B cell (primary cell): ENCODE measurements around the gene AGO3. TPM values are rescaled to one million over a fixed set of nuclear protein-coding genes. Genes with fewer than 3 reads are reported as not detected.

ENCODE experiments used
- ATAC-seq: fragments of 200-7000 bp; cut with Tn5 transposase; one replicate; pipeline ENCODE4 v1.10.0; 2021; ENCODE audit warnings: low read depth, mild to moderate bottlenecking, moderate number of reproducible peaks, moderate library complexity
- CTCF ChIA-PET: fragments of 350-600 bp; sonication (Branson Sonifier 250); formaldehyde crosslinking; loops from one replicate; lab custom pipeline; 2021; ENCODE audit warnings: antibody characterized with exemption, inconsistent platforms; lab: Charles Lee
- POLR2A ChIA-PET: fragments of 350-600 bp; sonication (Branson Sonifier 250); formaldehyde crosslinking; loops from one replicate; lab custom pipeline; 2021; ENCODE audit warnings: antibody characterized with exemption; lab: Charles Lee
- DNase-seq: peaks from one replicate; pipeline ENCODE4 v3.0.0; 2013
- H2AFZ ChIP-seq: 2 replicates; pipeline ENCODE4 v1.6.1; 2012; ENCODE audit warnings: mild to moderate bottlenecking, low read depth, low read length; ENCODE audit not compliant: insufficient read depth, poor library complexity, severe bottlenecking
- H3K27ac ChIP-seq, 2 donors: 1 replicate in 1 of 2; 2 replicates in 1 of 2; pipeline ENCODE4 v1.5.1; 2012 to 2013; ENCODE audit warnings: low read length in 2 of 2, mild to moderate bottlenecking in 2 of 2, moderate library complexity in 1 of 2
- H3K27me3 ChIP-seq, 4 experiments: fragments of 200-600 bp in 1 of 4; sonication (generic) in 1 of 4; replicated peaks in 1 of 4; 1 replicate in 2 of 4; 2 replicates in 2 of 4; pipeline versions ENCODE4 v1.6.1 to v1.7.0; 2013 to 2016; ENCODE audit warnings: low read length in 3 of 4, mild to moderate bottlenecking in 2 of 4, mixed read lengths in 1 of 4, moderate library complexity in 1 of 4; ENCODE audit not compliant: insufficient read depth in 4 of 4, control insufficient read depth in 3 of 4; ENCODE audit errors: control extremely low read depth in 1 of 4
- H3K36me3 ChIP-seq, 2 experiments: replicated peaks in 1 of 2; 1 replicate in 1 of 2; 2 replicates in 1 of 2; pipeline versions ENCODE4 v1.6.1 to v1.7.1; 2013; ENCODE audit warnings: low read length in 1 of 2; ENCODE audit not compliant: insufficient read depth in 2 of 2, control insufficient read depth in 1 of 2; ENCODE audit errors: control extremely low read depth in 1 of 2, extremely low read depth in 1 of 2
- H3K4me1 ChIP-seq, 2 donors: fragments of 200-600 bp in 1 of 2; sonication (generic) in 1 of 2; 1 replicate in 1 of 2; 2 replicates in 1 of 2; pipeline versions ENCODE4 v1.5.1 to v1.6.1; 2013 to 2017; ENCODE audit warnings: low read length in 2 of 2; ENCODE audit not compliant: control insufficient read depth in 2 of 2, insufficient read depth in 2 of 2
- H3K4me2 ChIP-seq: replicated peaks from 2 replicates; pipeline ENCODE3; 2012; ENCODE audit warnings: mild to moderate bottlenecking, low read depth, low read length; ENCODE audit not compliant: poor library complexity, severe bottlenecking
- H3K4me3 ChIP-seq, 5 experiments: fragments of 200-600 bp in 1 of 5; sonication (generic) in 1 of 5; 1 replicate in 3 of 5; 2 replicates in 2 of 5; pipeline versions ENCODE4 v1.5.1 to v1.7.0; 2011 to 2016; ENCODE audit warnings: low read length in 4 of 5, mild to moderate bottlenecking in 4 of 5, low read depth in 2 of 5, control low read depth in 1 of 5, moderate library complexity in 1 of 5; ENCODE audit not compliant: insufficient read depth in 1 of 5; ENCODE audit errors: control extremely low read depth in 1 of 5, extremely low read depth in 1 of 5
- H3K79me2 ChIP-seq: fragments of 200-600 bp; sonication (generic); one replicate; pipeline ENCODE4 v1.6.0; 2016; ENCODE audit warnings: low read length; ENCODE audit not compliant: control insufficient read depth, insufficient read depth
- H3K9ac ChIP-seq: fragments of 200-600 bp; sonication (generic); 2 replicates; pipeline ENCODE4 v1.6.1; 2017; ENCODE audit warnings: mild to moderate bottlenecking, low read length, moderate library complexity
- H3K9me3 ChIP-seq, 3 donors: one replicate each; pipeline versions ENCODE4 v1.6.1 to v1.7.1; 2013; ENCODE audit warnings: low read length in 2 of 3; ENCODE audit not compliant: control insufficient read depth in 2 of 3, insufficient read depth in 1 of 3; ENCODE audit errors: control extremely low read depth in 1 of 3
- H4K20me1 ChIP-seq: 2 replicates; pipeline ENCODE4 v1.6.0; 2012; ENCODE audit warnings: mild to moderate bottlenecking, low read length; ENCODE audit not compliant: insufficient read depth, control insufficient read depth, poor library complexity, severe bottlenecking
- H3K27ac Mint-ChIP-seq: one replicate; pipeline ENCODE4 v1.8.0; 2021; ENCODE audit warnings: mixed read lengths
- H3K27me3 Mint-ChIP-seq: one replicate; pipeline ENCODE4 v1.8.0; 2021; ENCODE audit warnings: mixed read lengths
- H3K4me1 Mint-ChIP-seq: one replicate; pipeline ENCODE4 v1.8.0; 2021; ENCODE audit warnings: mixed read lengths
- H3K4me3 Mint-ChIP-seq: one replicate; pipeline ENCODE4 v1.8.0; 2021; ENCODE audit warnings: mixed read lengths
- H3K9me3 Mint-ChIP-seq: one replicate; pipeline ENCODE4 v1.8.0; 2022; ENCODE audit warnings: mixed read lengths; ENCODE audit not compliant: insufficient read depth
- EZH2 ChIP-seq: IDR thresholded peaks from 2 replicates; pipeline ENCODE4 v1.6.1; 2012; ENCODE audit warnings: borderline replicate concordance, low read depth, mild to moderate bottlenecking, moderate library complexity, low read length; ENCODE audit not compliant: insufficient read depth, poor library complexity, severe bottlenecking
- WGBS: methylation state at CpG from one replicate; pipeline ENCODE4 v1.1.5; 2013; ENCODE audit warnings: missing lambda C conversion rate; ENCODE audit not compliant: insufficient coverage; 5-methylcytosine and 5-hydroxymethylcytosine counted together
- intact Hi-C: fragments of 100-400 bp; cut with micrococcal nuclease; formaldehyde crosslinking; loops from one replicate; pipeline ENCODE4 v1.10.0; 2022
- polyA plus RNA-seq: library from polyadenylated mRNA; depleted of rRNA; stranded (reverse); fragments of >200 nt; gene quantifications from 2 replicates; pipeline ENCODE4 v1.2.3, GENCODE V29; 2012
- total RNA-seq, 2 donors: library from RNA; stranded (reverse); fragments of 120-200 nt in 1 of 2; gene quantifications; 1 replicate in 1 of 2; 2 replicates in 1 of 2; pipeline versions ENCODE4 v1.2.3 to v1.2.4, GENCODE V29; 2013 to 2022
- TF ChIP-seq, protein P1 (sequence below): fragments of 200-600 bp; IDR thresholded peaks from one replicate; pipeline ENCODE4 v1.8.0; 2022; ENCODE audit warnings: antibody characterized with exemption, mild to moderate bottlenecking

AGO3 gene
- total and polyA plus RNA-seq, 2 donors (not counting 1 experiment from before 2014, with no cell fraction given), result 5.1 to 44.9 TPM

DNA sequence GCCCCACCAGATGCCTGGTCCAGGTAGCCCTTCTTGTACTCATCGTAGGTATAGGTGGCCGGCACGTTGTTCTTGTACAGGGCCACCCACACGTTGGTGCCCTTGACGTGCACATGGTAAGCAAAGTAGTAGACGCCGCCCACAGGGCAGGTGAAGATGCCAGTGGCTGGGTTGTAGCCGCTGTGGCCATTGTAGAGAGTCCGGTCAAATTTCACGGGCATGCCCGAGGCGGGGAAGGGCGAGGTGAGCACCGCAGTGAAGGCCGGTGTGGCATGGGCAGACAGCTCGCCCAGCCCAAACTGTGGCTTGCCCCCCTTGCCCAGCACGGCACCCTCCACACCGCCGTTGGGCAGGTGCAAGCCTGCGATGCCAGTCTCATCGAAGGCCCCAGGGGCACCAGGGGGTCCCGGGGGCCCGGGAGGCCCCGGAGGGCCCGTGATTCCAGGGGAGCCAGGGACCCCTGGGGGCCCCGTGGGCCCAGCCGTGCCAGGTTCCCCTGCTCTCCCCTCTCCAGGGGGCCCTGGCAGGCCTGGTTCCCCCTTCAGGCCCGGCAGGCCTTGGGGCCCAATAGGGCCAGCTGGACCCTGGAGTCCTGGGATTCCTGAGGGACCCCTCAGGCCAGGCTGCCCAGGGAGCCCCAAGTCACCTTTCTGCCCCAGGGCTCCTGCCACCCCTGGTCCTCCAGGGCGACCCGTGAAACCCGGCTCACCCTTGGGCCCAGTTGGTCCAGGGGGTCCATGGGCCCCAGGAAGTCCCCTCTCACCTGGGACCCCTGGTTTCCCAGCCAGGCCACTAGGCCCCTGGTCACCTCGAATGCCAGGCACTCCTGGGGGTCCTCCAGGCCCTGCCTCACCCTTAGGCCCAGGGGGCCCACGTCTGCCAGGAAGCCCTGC is 167.0 kb downstream of the AGO3 start:
- no peak overlapping the region for H3K27ac Mint-ChIP-seq
- no peak overlapping the region for H3K4me2 ChIP-seq
- ATAC-seq, result no peak
- H3K27me3 ChIP-seq, result no peaks in the 10 kb centered on the region
- no peak overlapping the region for H3K27ac ChIP-seq
- intact Hi-C loops, result loop anchor here (5.0 kb wide), 1 partner anchor 1334 kb away; no protein-coding TSS in a partner anchor
- H3K4me3 Mint-ChIP-seq, result no peak overlapping the region
- ChIA-PET POLR2A (no interaction called here), CTCF (interaction anchor here (1.9 to 7.4 kb wide), 3 partner anchors 36 to 189 kb away, joined by 15 to 58 read pairs (median 56); no protein-coding TSS in a partner anchor)
- H3K4me1 Mint-ChIP-seq, result peaks cover 2% of the 10 kb centered on the region
- H3K9ac ChIP-seq, result no peak overlapping the region
- no peaks in the 10 kb centered on the region for H4K20me1 ChIP-seq
- WGBS, result 94% methylated on average over 33 of the region's 33 CpGs
- H3K4me1 ChIP-seq, result peaks cover 0 to 7% of the 10 kb centered on the region in 2 donors
- H3K36me3 ChIP-seq, result peaks cover 0 to 34% of the 10 kb centered on the region in 2 experiments
- H3K79me2 ChIP-seq, result no peaks in the 10 kb centered on the region
- no peak overlapping the region for H2AFZ ChIP-seq
- no peaks in the 10 kb centered on the region for H3K9me3 Mint-ChIP-seq
- no peak for DNase-seq
- no peak overlapping the region for H3K4me3 ChIP-seq
- no peaks in the 10 kb centered on the region for H3K27me3 Mint-ChIP-seq
- no peak for TF ChIP-seq EZH2
- TF ChIP-seq, protein P1, sequence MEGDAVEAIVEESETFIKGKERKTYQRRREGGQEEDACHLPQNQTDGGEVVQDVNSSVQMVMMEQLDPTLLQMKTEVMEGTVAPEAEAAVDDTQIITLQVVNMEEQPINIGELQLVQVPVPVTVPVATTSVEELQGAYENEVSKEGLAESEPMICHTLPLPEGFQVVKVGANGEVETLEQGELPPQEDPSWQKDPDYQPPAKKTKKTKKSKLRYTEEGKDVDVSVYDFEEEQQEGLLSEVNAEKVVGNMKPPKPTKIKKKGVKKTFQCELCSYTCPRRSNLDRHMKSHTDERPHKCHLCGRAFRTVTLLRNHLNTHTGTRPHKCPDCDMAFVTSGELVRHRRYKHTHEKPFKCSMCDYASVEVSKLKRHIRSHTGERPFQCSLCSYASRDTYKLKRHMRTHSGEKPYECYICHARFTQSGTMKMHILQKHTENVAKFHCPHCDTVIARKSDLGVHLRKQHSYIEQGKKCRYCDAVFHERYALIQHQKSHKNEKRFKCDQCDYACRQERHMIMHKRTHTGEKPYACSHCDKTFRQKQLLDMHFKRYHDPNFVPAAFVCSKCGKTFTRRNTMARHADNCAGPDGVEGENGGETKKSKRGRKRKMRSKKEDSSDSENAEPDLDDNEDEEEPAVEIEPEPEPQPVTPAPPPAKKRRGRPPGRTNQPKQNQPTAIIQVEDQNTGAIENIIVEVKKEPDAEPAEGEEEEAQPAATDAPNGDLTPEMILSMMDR, result no peak
- no peaks in the 10 kb centered on the region for H3K9me3 ChIP-seq
